Right lobe of liver (tissue), 4 donors: ENCODE measurements around the gene PRXL2A.

ENCODE experiments used
- CTCF ChIP-seq, 4 donors: fragments of 200-600 bp in 3 of 4; fragments of 450-650 bp in 1 of 4; IDR thresholded peaks; one replicate each; pipeline versions ENCODE4 v1.5.1 to v1.8.0; 2016 to 2022; ENCODE audit warnings: antibody characterized with exemption in 4 of 4, mild to moderate bottlenecking in 2 of 4
- POLR2A ChIP-seq: fragments of 450-650 bp; IDR thresholded peaks from one replicate; pipeline ENCODE4 v1.6.1; 2017; ENCODE audit warnings: antibody characterized with exemption, mild to moderate bottlenecking
- donor health status: DM: no; HTN: no; CAD: no.
- donor health status: DM: no; HTN: no; CAD: no.
- donor health status: DM: no; HTN: yes; CAD: no.

- TF ChIP-seq CTCF (IDR thresholded peaks at IDR 0.05) (no peak), POLR2A (no peak)
Observed at GRCh38 chr10:80457554-80458262, 49.4 kb downstream of the PRXL2A start.
